Endothelial cell of umbilical vein (primary cell): ENCODE data around the gene CALCR. TPM values are rescaled to one million over a fixed set of nuclear protein-coding genes. Genes with fewer than 3 reads are reported as not detected.

ENCODE experiments used
- BruUV-seq: library from RNA; stranded (reverse); fragments of 400-500 nt; replicated peaks from 2 replicates; lab custom pipeline; 2021; lab: Mats Ljungman, UMichigan
- CTCF ChIA-PET: fragments of 300-600, 350-600 bp; sonication (Branson Sonifier 250); formaldehyde crosslinking; loops from one replicate; lab custom pipeline; 2021; ENCODE audit warnings: antibody characterized with exemption, inconsistent platforms; lab: Charles Lee
- POLR2A ChIA-PET: fragments of 300-600, 350-600 bp; sonication (Branson Sonifier 250); formaldehyde crosslinking; loops from one replicate; lab custom pipeline; 2021; ENCODE audit warnings: antibody characterized with exemption, inconsistent platforms; lab: Charles Lee
- DNase-seq: peaks from one replicate; pipeline ENCODE4 v3.0.0-alpha.2; 2011; ENCODE audit warnings: low read depth, low spot score
- FAIRE-seq: peaks from 2 replicates; lab custom pipeline; 2011; peaks lifted over from hg19 to GRCh38; lab: Jason Lieb, UNC
- H2AFZ ChIP-seq: 2 replicates; pipeline ENCODE4 v1.6.0; 2012; ENCODE audit warnings: low read depth, low read length, control low read depth, inconsistent platforms
- H3K27ac ChIP-seq: 2 replicates; pipeline ENCODE4 v1.5.1; 2011; ENCODE audit warnings: low read depth, mild to moderate bottlenecking, control low read depth, low read length, moderate library complexity; ENCODE audit not compliant: insufficient read depth
- H3K27me3 ChIP-seq, 2 experiments: 2 replicates each; pipeline versions ENCODE4 v1.6.0 to v1.6.1; 2011; ENCODE audit warnings: low read length in 2 of 2, mixed read lengths in 1 of 2; ENCODE audit not compliant: control insufficient read depth in 2 of 2, insufficient read depth in 2 of 2
- H3K36me3 ChIP-seq, 2 experiments: 2 replicates in 1 of 2; 3 replicates in 1 of 2; pipeline ENCODE4 v1.5.1; 2011; ENCODE audit warnings: low read length in 2 of 2, mild to moderate bottlenecking in 1 of 2, moderate library complexity in 1 of 2; ENCODE audit not compliant: control insufficient read depth in 2 of 2, insufficient read depth in 2 of 2; ENCODE audit errors: extremely low read depth in 1 of 2
- H3K4me1 ChIP-seq: 3 replicates; pipeline ENCODE4 v1.5.1; 2011; ENCODE audit warnings: mild to moderate bottlenecking, low read length; ENCODE audit not compliant: control insufficient read depth, insufficient read depth; ENCODE audit errors: extremely low read depth
- H3K4me2 ChIP-seq: 2 replicates; pipeline ENCODE4 v1.6.1; 2011; ENCODE audit warnings: low read length, control low read depth, mixed read lengths; ENCODE audit not compliant: insufficient read depth
- H3K4me3 ChIP-seq, 3 experiments: fragments of 200-600 bp in 1 of 3; sonication (generic), shearing (Covaris generic) in 1 of 3; replicated peaks in 1 of 3; 2 replicates each; pipeline ENCODE4 v1.5.1; 2011 to 2016; ENCODE audit warnings: control low read depth in 3 of 3, low read length in 3 of 3, mild to moderate bottlenecking in 2 of 3, inconsistent platforms in 1 of 3, low read depth in 1 of 3, moderate library complexity in 1 of 3; ENCODE audit not compliant: insufficient read depth in 1 of 3
- H3K79me2 ChIP-seq: 2 replicates; pipeline ENCODE4 v1.6.0; 2012; ENCODE audit warnings: low read length, inconsistent platforms; ENCODE audit not compliant: control insufficient read depth, insufficient read depth
- H3K9ac ChIP-seq: replicated peaks from 2 replicates; pipeline ENCODE3; 2011; ENCODE audit warnings: low read length, control low read depth; ENCODE audit not compliant: insufficient read depth; ENCODE audit errors: extremely low read depth
- H3K9me1 ChIP-seq: replicated peaks from 3 replicates; pipeline ENCODE4 v1.6.0; 2011; ENCODE audit warnings: mild to moderate bottlenecking, low read length; ENCODE audit not compliant: control insufficient read depth, insufficient read depth; ENCODE audit errors: extremely low read depth
- H3K9me3 ChIP-seq: replicated peaks from 2 replicates; pipeline ENCODE4 v1.5.1; 2012; ENCODE audit warnings: low read length, inconsistent platforms; ENCODE audit not compliant: control insufficient read depth, insufficient read depth
- H4K20me1 ChIP-seq: replicated peaks from 2 replicates; pipeline ENCODE3; 2011; ENCODE audit warnings: mild to moderate bottlenecking, low read length; ENCODE audit not compliant: control insufficient read depth, insufficient read depth; ENCODE audit errors: extremely low read depth
- CTCF ChIP-seq, 2 donors: IDR thresholded peaks; 1 replicate in 1 of 2; 2 replicates in 1 of 2; pipeline ENCODE4 v1.5.1; 2011; ENCODE audit warnings: low read length in 2 of 2, mild to moderate bottlenecking in 2 of 2, moderate library complexity in 2 of 2, control low read depth in 1 of 2, inconsistent platforms in 1 of 2, low read depth in 1 of 2; ENCODE audit not compliant: insufficient read depth in 1 of 2; ENCODE audit errors: extremely low read depth in 1 of 2
- EZH2 ChIP-seq: IDR thresholded peaks from 2 replicates; pipeline ENCODE4 v1.6.1; 2012; ENCODE audit warnings: borderline replicate concordance, low read depth, mild to moderate bottlenecking, moderate library complexity, low read length, inconsistent platforms; ENCODE audit not compliant: severe bottlenecking
- FOS ChIP-seq: IDR thresholded peaks from 2 replicates; pipeline ENCODE4 v1.6.1; 2011; ENCODE audit warnings: mild to moderate bottlenecking, low read length, moderate library complexity, borderline replicate concordance; ENCODE audit not compliant: insufficient read depth
- GATA2 ChIP-seq: IDR thresholded peaks from 2 replicates; pipeline ENCODE4 v1.7.0; 2011; ENCODE audit warnings: low read depth, mild to moderate bottlenecking, moderate library complexity, mixed read lengths, low read length; ENCODE audit not compliant: insufficient read length, insufficient read depth
- JUN ChIP-seq: IDR thresholded peaks from 2 replicates; pipeline ENCODE4 v1.6.1; 2011; ENCODE audit warnings: borderline replicate concordance, low read depth; ENCODE audit not compliant: insufficient read length, insufficient read depth
- MYC ChIP-seq: IDR thresholded peaks from one replicate; pipeline ENCODE4 v1.6.1; 2011; ENCODE audit warnings: mild to moderate bottlenecking, low read depth, low read length
- POLR2A ChIP-seq: IDR thresholded peaks from 2 replicates; pipeline ENCODE4 v1.6.1; 2012; ENCODE audit warnings: low read depth, mild to moderate bottlenecking, control low read depth, low read length
- POLR2AphosphoS5 ChIP-seq: IDR thresholded peaks from 2 replicates; pipeline ENCODE4 v1.6.1; 2012; ENCODE audit warnings: low read depth, mild to moderate bottlenecking, control low read depth, low read length, moderate library complexity; ENCODE audit not compliant: insufficient read depth
- dilution Hi-C: fragments of 300-500 bp; cut with MboI; formaldehyde crosslinking; loops from one replicate; pipeline ENCODE4 v1.15.0; 2019; ENCODE audit warnings: low sequenced_read_pairs; ENCODE audit not compliant: extremely low pct_ligation_motif_present
- intact Hi-C: fragments of 100-400 bp; cut with micrococcal nuclease; formaldehyde crosslinking; loops from one replicate; pipeline ENCODE4 v1.10.0; 2022
- polyA plus RNA-seq, 4 experiments: library from polyadenylated mRNA; depleted of rRNA in 3 of 4; stranded (reverse) in 3 of 4; unstranded in 1 of 4; fragments of >200 nt; gene quantifications; 2 replicates each; pipeline versions ENCODE4 v1.2.1 to v1.2.3, GENCODE V29; 2011 to 2012; ENCODE audit warnings: missing spikeins in 1 of 4
- total RNA-seq: library from RNA; stranded (reverse); gene quantifications from 2 replicates; pipeline ENCODE4 v1.2.3, GENCODE V29; 2021
- TF ChIP-seq, protein P1 (sequence below): IDR thresholded peaks from 2 replicates; pipeline ENCODE4 v1.6.1; 2011; ENCODE audit not compliant: insufficient read depth, insufficient read length

Gene CALCR
- total and polyA plus RNA-seq, 2 donors (not counting 3 experiments of a cell fraction or from before 2014, with no cell fraction given): not detected

DNA sequence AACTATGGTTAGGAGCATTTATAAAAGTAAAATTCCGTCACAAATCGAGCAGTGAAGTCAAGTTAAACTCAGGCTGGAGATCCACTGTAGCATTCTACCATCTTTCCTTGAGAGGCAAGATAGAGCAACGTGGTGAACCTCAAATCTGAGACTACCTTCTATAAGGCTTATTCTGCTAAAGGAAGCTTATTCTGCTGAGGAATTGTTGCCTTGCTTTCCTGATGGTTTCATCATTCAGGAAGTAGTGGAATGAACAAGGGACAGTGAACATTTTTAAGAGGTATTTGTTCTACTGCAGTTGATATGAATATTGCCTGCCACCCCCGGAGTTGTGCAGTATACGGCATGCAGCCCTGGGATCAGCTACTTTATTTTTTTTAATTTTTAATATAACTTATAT is 171.6 kb downstream of the CALCR start:
- BruUV-seq: no TSS peak
- Histone ChIP-seq H3K4me3 (no peak overlapping the region), H3K36me3 (no peaks in the 10 kb centered on the region), H2AFZ (no peak overlapping the region), H3K9me3 (no peaks in the 10 kb centered on the region), H3K4me1 (no peaks in the 10 kb centered on the region), H3K27me3 (peaks cover 0 to 3% of the 10 kb centered on the region in 2 experiments), H3K9ac (no peak overlapping the region), H4K20me1 (no peaks in the 10 kb centered on the region), H3K4me2 (no peak overlapping the region), H3K27ac (no peak overlapping the region), H3K79me2 (no peaks in the 10 kb centered on the region), H3K9me1 (no peaks in the 10 kb centered on the region)
- FAIRE-seq (no peak), DNase-seq (no peak)
- CTCF ChIA-PET: interaction anchor here (1.0 kb wide), 1 partner anchor 29 kb away, joined by 6 read pairs; no protein-coding TSS in a partner anchor
- dilution Hi-C loops: no loop called here
- TF ChIP-seq MYC: no peak
- TF ChIP-seq FOS: no peak
- TF ChIP-seq JUN: no peak
- TF ChIP-seq POLR2AphosphoS5: no peak
- TF ChIP-seq, protein P1, sequence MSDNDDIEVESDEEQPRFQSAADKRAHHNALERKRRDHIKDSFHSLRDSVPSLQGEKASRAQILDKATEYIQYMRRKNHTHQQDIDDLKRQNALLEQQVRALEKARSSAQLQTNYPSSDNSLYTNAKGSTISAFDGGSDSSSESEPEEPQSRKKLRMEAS: no peak
- TF ChIP-seq CTCF (IDR thresholded peaks at IDR 0.05; ENCODE audit: extremely low read depth in 1 of 2, insufficient read depth in 1 of 2, low read depth in 1 of 2, low read length in 2 of 2): no peak
- TF ChIP-seq POLR2A: no peak
- TF ChIP-seq GATA2: no peak
- no peak for TF ChIP-seq EZH2
- intact Hi-C loops: no loop called here
- POLR2A ChIA-PET: no interaction called here
